ENCODE results near the gene CCT5.
"Not testable (repeated sequence)": the region's sequence is repeated elsewhere in the genome, so short reads cannot be mapped to it uniquely, and the experiment has no call there.

Gene CCT5

GRCh38 chr5:10246761-10247160 lies 3.3 kb upstream of the CCT5 start:
- DNase-seq (ENCODE audit: low read depth in 2 of 2) = no peak

GRCh38 chr5:10247217-10247616 lies 2.9 kb upstream of the CCT5 start:
- DNase-seq (ENCODE audit: low read depth in 2 of 2) = not testable (repeated sequence)

- DNase-seq (ENCODE audit: low read depth in 2 of 2) = no peak
Measured at GRCh38 chr5:10248378-10249260, 1.5 kb upstream of the CCT5 start.

DNA sequence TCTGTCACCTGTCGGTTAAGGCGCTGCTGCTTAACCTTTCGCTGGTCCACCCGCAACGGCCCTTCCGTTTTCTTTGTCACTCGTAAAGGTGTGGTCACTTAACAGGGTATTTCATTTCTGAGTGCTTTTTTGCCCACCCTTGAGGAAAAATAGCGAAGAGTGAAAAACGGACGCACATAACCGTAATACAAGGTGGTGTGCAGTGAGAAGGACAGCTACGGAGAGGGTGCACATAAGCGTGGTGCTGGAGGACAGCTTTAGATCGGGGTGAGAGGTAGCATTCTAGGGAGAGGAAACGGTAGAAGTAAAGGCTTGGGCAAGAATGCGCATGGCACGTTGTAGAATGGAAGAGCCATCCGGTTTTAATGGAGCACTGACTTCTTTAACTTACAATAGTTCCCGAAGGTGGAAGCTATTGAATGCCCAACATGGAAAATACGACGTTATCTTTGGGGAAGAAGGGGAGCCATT lies 761 bp downstream of the CCT5 start:
- DNase-seq (ENCODE audit: low read depth in 2 of 2) = no peak

GRCh38 chr5:10251405-10251804 lies 1.3 kb downstream of the CCT5 start:
- no peak for DNase-seq (ENCODE audit: low read depth in 2 of 2)

- no peak for DNase-seq (ENCODE audit: low read depth in 2 of 2)
Measured at GRCh38 chr5:10253390-10253789, 3.3 kb downstream of the CCT5 start.

- DNase-seq (ENCODE audit: low read depth in 2 of 2) = no peak
Measured at GRCh38 chr5:10254686-10255085, 4.6 kb downstream of the CCT5 start.

GRCh38 chr5:10257870-10258269 lies 7.8 kb downstream of the CCT5 start:
- no peak for DNase-seq (ENCODE audit: low read depth in 2 of 2)

DNA sequence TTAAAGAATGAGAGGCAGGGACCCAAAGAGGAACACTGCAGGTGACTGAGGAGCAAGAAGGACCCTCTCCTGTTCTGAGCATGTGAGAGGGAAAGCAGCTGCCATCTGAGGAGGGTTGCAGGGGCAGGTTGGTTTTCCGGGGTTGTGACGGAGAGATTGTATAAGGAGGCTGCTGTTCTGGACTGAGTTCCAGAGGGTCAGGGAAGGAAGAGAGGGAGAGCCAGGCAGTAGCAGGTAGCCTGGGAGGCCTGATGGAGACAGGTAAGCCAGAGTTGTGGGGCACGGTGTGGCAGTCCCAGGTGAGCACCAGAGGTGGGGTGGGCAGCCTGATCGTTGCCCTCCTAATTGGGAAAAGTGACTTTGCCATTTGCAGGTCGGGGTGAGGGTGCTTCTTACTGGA lies 9.8 kb downstream of the CCT5 start:
- no peak for DNase-seq (ENCODE audit: low read depth in 2 of 2)

DNA sequence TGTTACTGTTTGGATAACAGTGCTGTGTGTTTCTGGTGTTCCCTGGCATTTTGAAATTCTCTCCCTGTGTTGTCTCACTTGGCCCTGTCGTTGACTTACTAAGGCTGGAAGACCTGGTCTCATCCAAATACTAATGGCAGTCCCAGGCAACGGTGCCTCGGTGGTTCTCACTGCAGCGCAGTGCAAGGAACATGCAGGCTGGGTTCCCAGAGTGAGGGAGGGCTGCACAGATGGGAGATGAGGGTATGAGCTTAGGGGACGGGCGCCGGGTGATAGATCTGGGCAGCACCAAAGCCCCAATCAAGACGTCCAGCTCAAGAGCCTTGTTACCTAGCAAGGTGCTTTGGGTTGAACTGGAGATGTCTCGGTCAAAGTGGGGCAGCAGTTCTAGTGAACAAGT lies 11.0 kb downstream of the CCT5 start:
- DNase-seq (ENCODE audit: low read depth in 2 of 2) = no peak

DNA sequence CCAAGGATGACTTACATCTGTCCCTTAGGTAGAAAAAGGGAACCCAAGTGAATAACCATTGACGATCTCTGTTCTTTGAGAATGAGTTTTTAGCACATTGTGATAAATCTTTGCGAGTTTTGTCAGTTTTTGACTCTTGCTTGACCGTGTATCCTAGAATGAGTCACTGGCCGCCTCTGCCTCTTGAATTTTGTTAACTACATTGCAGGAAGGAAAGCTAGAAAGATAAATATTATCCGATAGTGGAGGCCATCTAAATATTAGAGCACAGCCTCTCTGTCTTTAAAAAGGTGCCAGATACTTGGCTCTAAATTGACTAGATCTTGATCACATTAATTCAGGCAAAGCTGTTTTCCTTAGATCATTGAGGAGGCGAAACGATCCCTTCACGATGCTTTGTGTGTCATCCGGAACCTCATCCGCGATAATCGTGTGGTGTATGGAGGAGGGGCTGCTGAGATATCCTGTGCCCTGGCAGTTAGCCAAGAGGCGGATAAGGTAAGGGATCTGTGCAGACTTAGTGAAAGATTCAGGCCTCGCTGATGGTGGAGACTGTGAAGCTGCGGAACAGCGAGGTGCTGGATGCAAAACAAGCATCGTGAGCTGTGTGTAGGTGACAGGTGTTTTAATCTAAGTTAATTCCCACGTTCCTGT lies 12.2 kb downstream of the CCT5 start:
- no peak for DNase-seq (ENCODE audit: low read depth in 2 of 2)

DNA sequence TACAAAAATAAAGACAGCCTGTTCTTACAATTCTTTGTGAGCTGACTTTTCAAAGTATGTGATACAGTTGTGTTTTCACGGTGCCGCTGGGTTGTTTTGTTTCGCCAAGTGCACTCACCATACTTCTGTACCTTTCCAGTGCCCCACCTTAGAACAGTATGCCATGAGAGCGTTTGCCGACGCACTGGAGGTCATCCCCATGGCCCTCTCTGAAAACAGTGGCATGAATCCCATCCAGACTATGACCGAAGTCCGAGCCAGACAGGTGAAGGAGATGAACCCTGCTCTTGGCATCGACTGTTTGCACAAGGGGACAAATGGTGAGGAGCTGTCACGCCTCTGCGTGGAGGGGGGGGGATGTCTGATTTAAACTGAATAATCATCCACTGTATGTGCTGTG lies 12.9 kb downstream of the CCT5 start:
- no peak for DNase-seq (ENCODE audit: low read depth in 2 of 2)

DNA sequence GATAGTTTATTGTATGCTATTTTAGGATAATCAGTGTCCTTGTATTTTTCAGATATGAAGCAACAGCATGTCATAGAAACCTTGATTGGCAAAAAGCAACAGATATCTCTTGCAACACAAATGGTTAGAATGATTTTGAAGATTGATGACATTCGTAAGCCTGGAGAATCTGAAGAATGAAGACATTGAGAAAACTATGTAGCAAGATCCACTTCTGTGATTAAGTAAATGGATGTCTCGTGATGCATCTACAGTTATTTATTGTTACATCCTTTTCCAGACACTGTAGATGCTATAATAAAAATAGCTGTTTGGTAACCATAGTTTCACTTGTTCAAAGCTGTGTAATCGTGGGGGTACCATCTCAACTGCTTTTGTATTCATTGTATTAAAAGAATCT lies 14.5 kb downstream of the CCT5 start:
- DNase-seq (ENCODE audit: low read depth in 2 of 2) = no peak

DNA sequence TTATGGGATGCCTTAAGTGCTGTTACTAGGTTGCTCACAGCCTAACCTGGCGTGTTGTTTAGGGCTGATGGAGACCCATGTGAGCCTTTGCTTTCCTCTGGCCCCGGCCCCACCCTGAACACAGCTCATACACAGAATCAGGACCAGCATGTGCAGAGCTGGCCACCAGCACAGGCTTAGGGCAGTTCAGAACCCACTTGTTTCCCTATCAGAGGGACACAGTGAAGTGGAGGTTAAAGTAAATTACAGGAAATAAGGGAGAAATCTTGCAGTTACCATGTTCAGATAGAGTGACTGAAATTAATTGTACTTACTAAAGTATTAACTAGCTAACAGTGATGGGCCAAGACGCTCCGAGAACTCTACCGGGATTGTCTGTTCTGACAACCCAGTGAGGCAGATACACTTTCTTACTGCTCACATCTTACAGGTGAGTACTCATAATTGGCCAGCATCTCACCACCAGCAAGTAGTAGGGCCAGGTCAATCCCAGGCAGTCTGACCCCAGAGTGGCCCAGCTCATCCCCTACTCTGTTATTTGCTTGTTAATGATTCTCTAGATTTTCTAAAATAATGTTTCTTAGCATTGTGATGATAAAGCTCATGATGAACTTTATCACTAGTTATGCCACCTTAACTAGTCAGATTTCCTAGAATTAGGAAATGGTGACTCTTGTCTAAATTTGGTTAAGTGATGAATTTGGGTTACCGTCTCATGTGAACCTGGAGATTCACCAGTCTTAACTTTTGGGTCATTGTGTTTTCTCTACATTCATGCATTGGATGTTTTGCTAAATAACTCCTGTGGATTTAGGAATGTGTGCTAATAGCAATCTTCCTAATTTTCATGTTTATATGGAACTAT lies 15.4 kb downstream of the CCT5 start:
- DNase-seq (ENCODE audit: low read depth in 2 of 2) = no peak

GRCh38 chr5:10266137-10266536 lies 16.1 kb downstream of the CCT5 start:
- no peak for DNase-seq (ENCODE audit: low read depth in 2 of 2)

GRCh38 chr5:10266839-10267238 lies 16.8 kb downstream of the CCT5 start:
- DNase-seq (ENCODE audit: low read depth in 2 of 2) = no peak

- DNase-seq (ENCODE audit: low read depth in 2 of 2) = no peak
Measured at GRCh38 chr5:10268100-10268499, 18.0 kb downstream of the CCT5 start.

DNA sequence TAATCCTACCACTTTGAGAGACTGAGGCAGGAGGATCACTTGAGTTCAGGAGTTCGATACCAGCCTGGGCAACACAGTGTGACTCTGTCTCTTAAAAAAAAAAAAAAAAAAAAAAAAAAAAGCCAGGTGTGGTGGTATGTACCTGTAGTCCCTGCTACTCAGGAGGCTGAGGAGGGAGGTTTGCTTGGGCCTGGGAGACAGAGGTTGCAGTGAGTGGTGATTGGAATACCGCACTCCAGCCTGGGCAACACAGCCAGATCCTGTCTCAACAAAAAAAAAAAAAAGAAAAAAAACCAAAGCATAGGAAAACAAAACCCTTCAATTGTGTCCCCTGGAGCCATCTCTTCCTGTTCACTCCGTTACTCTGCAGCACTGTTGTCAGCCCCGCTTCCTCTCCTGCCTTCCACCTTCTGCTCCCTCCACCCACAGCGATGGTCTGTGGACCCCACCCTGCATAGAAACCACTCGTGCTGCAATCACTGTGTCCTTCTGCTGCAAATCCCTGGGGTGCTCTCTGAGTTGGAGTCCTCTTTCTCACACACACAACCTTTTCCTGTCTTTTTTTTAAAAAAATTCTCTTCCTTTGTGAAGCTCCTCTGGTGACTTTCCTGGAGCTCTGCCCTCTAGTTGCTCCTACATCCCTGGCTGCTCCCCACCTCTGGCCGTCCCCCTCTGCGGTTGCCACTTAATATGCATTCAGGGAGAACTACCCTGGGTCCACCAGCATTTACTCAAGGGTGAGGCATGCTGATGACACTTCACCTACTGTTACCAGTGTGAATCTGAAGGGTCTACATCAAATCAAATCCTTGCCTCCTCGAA lies 22.2 kb downstream of the CCT5 start:
- DNase-seq (ENCODE audit: low read depth in 2 of 2) = no peak

- DNase-seq (ENCODE audit: low read depth in 2 of 2) = not testable (repeated sequence)
Measured at GRCh38 chr5:10272875-10273209, 22.8 kb downstream of the CCT5 start.

DNA sequence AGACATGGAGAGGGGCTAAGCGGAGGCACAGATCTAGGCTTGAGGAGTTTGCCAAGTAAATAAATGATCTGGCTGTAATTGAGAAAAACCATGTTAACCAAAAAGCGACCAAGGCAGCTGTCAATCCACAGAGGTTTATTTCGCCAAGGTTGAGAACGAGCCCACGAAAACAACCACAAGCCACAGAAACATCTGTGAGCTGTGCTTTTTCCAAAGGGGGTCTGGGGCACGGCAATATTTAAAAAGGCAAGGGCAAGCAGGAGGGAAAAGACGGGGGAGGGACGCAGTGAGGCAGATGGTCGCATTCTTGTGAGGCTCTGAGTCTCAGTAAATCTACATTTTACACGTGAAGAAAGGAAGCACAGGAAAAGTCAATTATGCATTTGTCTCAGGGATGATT lies 25.4 kb downstream of the CCT5 start:
- DNase-seq (ENCODE audit: low read depth in 2 of 2) = no peak

- no peak for DNase-seq (ENCODE audit: low read depth in 2 of 2)
Measured at GRCh38 chr5:10275991-10276390, 25.9 kb downstream of the CCT5 start.

DNA sequence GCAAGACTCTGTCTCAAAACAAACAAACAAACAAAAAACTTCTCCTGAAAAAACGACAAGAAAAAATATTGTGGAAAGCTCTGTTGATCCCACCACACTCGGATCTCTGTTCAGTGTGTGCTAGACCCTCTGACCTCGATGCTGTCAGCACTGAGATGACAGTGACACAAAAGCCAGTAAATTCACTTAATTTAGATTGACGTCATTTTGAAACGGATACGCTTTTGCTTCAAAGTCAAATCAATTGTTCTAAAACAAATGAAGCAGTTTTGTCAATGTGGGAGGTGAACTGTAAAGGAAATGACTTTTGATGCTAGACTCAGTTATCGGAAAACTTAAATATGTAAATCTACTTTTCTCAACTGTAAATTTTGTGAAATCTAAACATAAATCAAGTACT lies 26.6 kb downstream of the CCT5 start:
- DNase-seq (ENCODE audit: low read depth in 2 of 2) = no peak

All from stimulated activated CD8-positive, alpha-beta memory T cell treated with anti-CD3 and anti-CD28 coated beads, Interleukin-2, amount 100 ng/mL, for 48 hours (primary cell).